ENCODE data around the gene SPOCK1. TPM values are rescaled to one million over a fixed set of nuclear protein-coding genes. Genes with fewer than 3 reads are reported as not detected.

Gene SPOCK1
- total RNA-seq, 1 donor from 2014 or later = 6.8 TPM

DNA sequence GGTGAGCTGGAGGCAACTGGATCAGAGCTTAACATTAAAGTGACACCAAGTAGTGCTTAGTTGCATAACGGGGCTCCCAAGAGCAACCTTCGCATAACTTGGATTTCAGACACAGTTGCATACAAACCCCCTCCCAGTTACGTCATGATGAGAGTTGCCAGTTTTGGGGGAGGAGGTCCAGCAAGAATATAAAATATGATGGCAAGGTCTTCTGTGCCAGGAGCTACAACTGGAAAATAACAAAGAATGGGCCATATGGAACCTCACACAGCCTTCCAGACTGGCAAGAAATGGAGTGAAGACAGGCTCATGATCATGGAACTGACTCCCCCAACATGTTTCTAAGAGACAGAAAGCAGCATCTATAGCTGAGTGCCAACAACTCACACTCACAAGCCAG lies 8.5 kb downstream of the SPOCK1 start:
- H3K27me3 ChIP-seq (ENCODE audit: control insufficient read depth, insufficient read depth, low read length) = no peaks in the 10 kb centered on the region
- no peaks in the 10 kb centered on the region for H3K36me3 ChIP-seq (ENCODE audit: control insufficient read depth, insufficient read depth, low read length)
- TF ChIP-seq, protein P1, sequence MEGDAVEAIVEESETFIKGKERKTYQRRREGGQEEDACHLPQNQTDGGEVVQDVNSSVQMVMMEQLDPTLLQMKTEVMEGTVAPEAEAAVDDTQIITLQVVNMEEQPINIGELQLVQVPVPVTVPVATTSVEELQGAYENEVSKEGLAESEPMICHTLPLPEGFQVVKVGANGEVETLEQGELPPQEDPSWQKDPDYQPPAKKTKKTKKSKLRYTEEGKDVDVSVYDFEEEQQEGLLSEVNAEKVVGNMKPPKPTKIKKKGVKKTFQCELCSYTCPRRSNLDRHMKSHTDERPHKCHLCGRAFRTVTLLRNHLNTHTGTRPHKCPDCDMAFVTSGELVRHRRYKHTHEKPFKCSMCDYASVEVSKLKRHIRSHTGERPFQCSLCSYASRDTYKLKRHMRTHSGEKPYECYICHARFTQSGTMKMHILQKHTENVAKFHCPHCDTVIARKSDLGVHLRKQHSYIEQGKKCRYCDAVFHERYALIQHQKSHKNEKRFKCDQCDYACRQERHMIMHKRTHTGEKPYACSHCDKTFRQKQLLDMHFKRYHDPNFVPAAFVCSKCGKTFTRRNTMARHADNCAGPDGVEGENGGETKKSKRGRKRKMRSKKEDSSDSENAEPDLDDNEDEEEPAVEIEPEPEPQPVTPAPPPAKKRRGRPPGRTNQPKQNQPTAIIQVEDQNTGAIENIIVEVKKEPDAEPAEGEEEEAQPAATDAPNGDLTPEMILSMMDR (IDR thresholded peaks at IDR 0.05; ENCODE audit: insufficient read depth, low read length, severe bottlenecking) = no peak
- FAIRE-seq (no peak), DNase-seq (ENCODE audit: low read depth) (no peak)
- H3K4me3 ChIP-seq (ENCODE audit: low read depth, low read length) = no peak overlapping the region

DNA sequence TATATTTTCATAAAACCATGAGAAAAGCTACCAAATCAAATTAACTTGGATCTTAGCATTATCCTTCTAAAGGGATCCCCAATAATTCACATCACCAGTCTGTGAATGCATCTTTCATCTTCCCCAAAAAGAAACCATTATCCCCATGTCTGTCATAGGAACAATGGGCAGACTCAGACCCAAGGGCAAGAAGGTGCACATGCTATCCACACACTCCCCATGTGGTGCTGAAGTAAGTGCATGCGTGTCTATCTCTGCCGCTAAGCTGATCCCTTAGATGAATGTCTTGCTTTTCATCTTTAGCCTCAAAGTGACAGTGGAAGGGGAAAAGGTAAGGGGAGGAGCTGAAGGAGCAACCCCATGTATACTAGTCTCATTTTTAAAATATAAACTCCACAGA lies 10.2 kb downstream of the SPOCK1 start:
- TF ChIP-seq, protein P1 (IDR thresholded peaks at IDR 0.05; ENCODE audit: insufficient read depth, low read length, severe bottlenecking) = no peak
- no peak for FAIRE-seq
- no peaks in the 10 kb centered on the region for H3K27me3 ChIP-seq (ENCODE audit: control insufficient read depth, insufficient read depth, low read length)
- H3K36me3 ChIP-seq (ENCODE audit: control insufficient read depth, insufficient read depth, low read length) = no peaks in the 10 kb centered on the region
- no peak for DNase-seq (ENCODE audit: low read depth)
- no peak overlapping the region for H3K4me3 ChIP-seq (ENCODE audit: low read depth, low read length)

DNA sequence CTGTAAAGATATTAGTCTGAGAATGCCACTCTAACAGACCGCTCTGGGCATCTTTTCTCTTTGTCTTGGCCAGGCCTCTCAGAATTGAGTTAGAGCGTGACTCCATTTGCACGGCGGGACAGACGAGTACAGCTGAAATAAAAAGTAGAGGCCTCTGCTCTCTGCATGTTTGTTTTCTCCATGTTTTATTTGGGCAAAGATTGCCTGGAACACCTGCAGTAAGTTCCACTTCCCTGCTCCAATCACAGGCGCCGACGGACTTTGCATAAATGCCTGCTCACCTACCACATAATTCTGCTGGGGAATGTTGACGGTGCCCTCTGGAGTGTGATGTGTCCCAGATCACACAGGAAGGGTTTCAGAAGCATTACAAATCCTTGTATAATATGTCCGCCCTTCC lies 10.6 kb downstream of the SPOCK1 start:
- H3K36me3 ChIP-seq (ENCODE audit: control insufficient read depth, insufficient read depth, low read length) = no peaks in the 10 kb centered on the region
- TF ChIP-seq, protein P1 (IDR thresholded peaks at IDR 0.05; ENCODE audit: insufficient read depth, low read length, severe bottlenecking) = no peak
- FAIRE-seq (no peak), DNase-seq (ENCODE audit: low read depth) (no peak)
- H3K4me3 ChIP-seq (ENCODE audit: low read depth, low read length) = no peak overlapping the region
- H3K27me3 ChIP-seq (ENCODE audit: control insufficient read depth, insufficient read depth, low read length) = no peaks in the 10 kb centered on the region

DNA sequence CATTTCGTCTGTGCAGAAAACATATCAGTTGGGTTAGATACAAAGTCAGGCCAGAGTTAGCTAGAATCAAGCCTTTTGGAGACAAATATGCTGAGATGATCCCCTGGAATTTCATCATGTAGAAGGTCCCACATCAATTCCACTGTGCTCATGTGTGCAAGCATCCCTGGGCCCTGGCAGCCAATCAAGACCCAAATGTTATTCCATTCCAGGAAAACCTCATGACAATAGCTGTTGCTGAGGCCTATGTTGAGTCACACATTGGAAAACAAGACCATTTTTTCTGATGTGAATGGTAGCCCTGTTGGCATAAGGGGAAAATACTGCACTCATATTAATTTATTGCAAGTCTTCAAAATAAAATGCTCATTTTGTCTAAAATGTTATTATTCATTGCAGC lies 11.5 kb downstream of the SPOCK1 start:
- no peak for FAIRE-seq
- Histone ChIP-seq H3K27me3 (ENCODE audit: control insufficient read depth, insufficient read depth, low read length) (no peaks in the 10 kb centered on the region), H3K4me3 (ENCODE audit: low read depth, low read length) (no peak overlapping the region), H3K36me3 (ENCODE audit: control insufficient read depth, insufficient read depth, low read length) (no peaks in the 10 kb centered on the region)
- DNase-seq (ENCODE audit: low read depth) = peak; percentile 47
- TF ChIP-seq, protein P1 (IDR thresholded peaks at IDR 0.05; ENCODE audit: insufficient read depth, low read length, severe bottlenecking) = no peak

DNA sequence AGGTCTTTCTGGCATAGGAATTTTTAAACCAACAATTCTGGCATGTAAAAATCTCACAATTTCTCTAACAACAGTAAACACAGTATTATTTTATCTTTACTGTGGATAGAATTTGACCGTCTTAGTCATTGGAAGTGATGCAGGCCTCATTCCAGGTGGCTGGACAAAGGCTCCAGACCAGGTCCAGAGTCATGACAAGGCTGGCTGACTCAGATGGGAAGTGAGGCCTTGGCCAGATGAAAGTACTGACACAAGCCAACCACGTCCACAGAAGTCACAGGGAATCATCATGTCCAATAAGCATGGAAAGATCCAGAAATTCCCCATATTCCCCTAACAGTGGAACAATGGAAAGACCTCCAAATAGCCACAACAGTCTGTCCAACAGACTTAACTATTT lies 12.4 kb downstream of the SPOCK1 start:
- Histone ChIP-seq H3K4me3 (ENCODE audit: low read depth, low read length) (no peak overlapping the region), H3K36me3 (ENCODE audit: control insufficient read depth, insufficient read depth, low read length) (no peaks in the 10 kb centered on the region), H3K27me3 (ENCODE audit: control insufficient read depth, insufficient read depth, low read length) (no peaks in the 10 kb centered on the region)
- peak; percentile 38 for DNase-seq (ENCODE audit: low read depth)
- peak; percentile 80 for FAIRE-seq
- TF ChIP-seq, protein P1 (IDR thresholded peaks at IDR 0.05; ENCODE audit: insufficient read depth, low read length, severe bottlenecking) = no peak

DNA sequence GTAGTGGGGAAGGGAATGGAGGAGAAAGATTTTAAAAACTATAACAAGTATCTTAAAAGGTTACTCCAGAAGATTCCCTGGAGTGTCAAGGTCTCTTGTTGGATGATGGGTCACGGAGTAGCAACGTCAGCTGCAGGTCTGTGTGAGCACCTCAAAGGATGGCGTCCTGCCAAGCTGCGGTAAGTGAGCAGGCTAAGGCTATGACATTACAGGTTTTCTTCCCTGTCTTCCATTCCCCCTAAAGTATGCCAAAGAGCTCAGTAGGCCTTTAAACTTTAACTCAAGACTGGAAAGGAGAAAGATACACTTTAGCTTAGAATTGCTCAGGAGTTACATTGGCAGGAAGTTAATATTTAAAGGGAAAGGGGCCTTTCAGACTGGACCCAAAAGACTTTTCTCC lies 17.5 kb downstream of the SPOCK1 start:
- Histone ChIP-seq H3K36me3 (ENCODE audit: control insufficient read depth, insufficient read depth, low read length) (no peaks in the 10 kb centered on the region), H3K27me3 (ENCODE audit: control insufficient read depth, insufficient read depth, low read length) (no peaks in the 10 kb centered on the region), H3K4me3 (ENCODE audit: low read depth, low read length) (no peak overlapping the region)
- peak; percentile 59 for DNase-seq (ENCODE audit: low read depth)
- TF ChIP-seq, protein P1 (IDR thresholded peaks at IDR 0.05; ENCODE audit: insufficient read depth, low read length, severe bottlenecking) = no peak
- no peak for FAIRE-seq

Measured in bronchial epithelial cell (primary cell).